ENCODE data around the gene CHST15. TPM values are rescaled to one million over a fixed set of nuclear protein-coding genes. Genes with fewer than 3 reads are reported as not detected.

CHST15 gene
- total RNA-seq, 2 donors from 2014 or later: 7.5 to 14.9 TPM

DNA sequence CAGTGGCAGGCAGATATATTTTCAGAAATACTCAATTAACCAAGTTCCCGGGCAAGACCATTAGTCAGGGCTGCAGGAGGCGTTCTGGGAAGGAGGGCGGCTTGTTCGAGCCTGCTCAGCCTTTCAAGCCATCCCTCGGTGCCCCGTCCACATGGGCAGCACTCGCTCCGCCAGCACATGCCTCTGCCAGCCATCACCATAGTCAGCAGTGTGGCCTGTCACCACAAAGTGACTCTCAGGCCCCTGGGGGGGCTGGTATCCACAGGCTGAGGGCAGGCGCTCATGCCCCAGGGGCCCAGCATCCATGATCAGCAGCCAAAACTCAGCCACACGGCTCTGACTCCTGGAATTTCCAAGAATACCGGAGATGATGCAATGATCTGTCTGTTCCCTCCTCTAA is 81.9 kb downstream of the CHST15 start:
- DNase-seq: no peak
- Histone ChIP-seq H3K9ac (ENCODE audit: extremely low read depth, low read length, poor library complexity, severe bottlenecking) (no peak overlapping the region), H3K9me3 (ENCODE audit: control insufficient read depth, low read length) (peaks cover 8% of the 10 kb centered on the region), H3K4me3 (ENCODE audit: low read length) (no peak overlapping the region), H3K4me1 (ENCODE audit: control insufficient read depth, insufficient read depth, low read length) (no peaks in the 10 kb centered on the region), H3K27me3 (ENCODE audit: control insufficient read depth, insufficient read depth, low read length, poor library complexity, severe bottlenecking) (no peaks in the 10 kb centered on the region), H3K27ac (ENCODE audit: low read depth, low read length) (no peak overlapping the region), H3K36me3 (ENCODE audit: control insufficient read depth, insufficient read depth, low read length) (peaks cover 18% of the 10 kb centered on the region)
- H3K4me3 Mint-ChIP-seq: no peak overlapping the region
- WGBS, 2 experiments (ENCODE audit: insufficient coverage in 1 of 2, insufficient read length in 1 of 2): 91 to 95% methylated on average over 8 to 11 of the region's 11 CpGs
- peaks cover 13% of the 10 kb centered on the region for H3K9me3 Mint-ChIP-seq
- TF ChIP-seq, protein P1, sequence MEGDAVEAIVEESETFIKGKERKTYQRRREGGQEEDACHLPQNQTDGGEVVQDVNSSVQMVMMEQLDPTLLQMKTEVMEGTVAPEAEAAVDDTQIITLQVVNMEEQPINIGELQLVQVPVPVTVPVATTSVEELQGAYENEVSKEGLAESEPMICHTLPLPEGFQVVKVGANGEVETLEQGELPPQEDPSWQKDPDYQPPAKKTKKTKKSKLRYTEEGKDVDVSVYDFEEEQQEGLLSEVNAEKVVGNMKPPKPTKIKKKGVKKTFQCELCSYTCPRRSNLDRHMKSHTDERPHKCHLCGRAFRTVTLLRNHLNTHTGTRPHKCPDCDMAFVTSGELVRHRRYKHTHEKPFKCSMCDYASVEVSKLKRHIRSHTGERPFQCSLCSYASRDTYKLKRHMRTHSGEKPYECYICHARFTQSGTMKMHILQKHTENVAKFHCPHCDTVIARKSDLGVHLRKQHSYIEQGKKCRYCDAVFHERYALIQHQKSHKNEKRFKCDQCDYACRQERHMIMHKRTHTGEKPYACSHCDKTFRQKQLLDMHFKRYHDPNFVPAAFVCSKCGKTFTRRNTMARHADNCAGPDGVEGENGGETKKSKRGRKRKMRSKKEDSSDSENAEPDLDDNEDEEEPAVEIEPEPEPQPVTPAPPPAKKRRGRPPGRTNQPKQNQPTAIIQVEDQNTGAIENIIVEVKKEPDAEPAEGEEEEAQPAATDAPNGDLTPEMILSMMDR (conservative IDR thresholded peaks at IDR 0.05): no peak
- H3K4me1 Mint-ChIP-seq: no peaks in the 10 kb centered on the region
- H3K36me3 Mint-ChIP-seq (ENCODE audit: low read depth): peaks cover 47% of the 10 kb centered on the region
- H3K27me3 Mint-ChIP-seq (ENCODE audit: insufficient read depth): no peaks in the 10 kb centered on the region
- no peak overlapping the region for H3K27ac Mint-ChIP-seq

DNA sequence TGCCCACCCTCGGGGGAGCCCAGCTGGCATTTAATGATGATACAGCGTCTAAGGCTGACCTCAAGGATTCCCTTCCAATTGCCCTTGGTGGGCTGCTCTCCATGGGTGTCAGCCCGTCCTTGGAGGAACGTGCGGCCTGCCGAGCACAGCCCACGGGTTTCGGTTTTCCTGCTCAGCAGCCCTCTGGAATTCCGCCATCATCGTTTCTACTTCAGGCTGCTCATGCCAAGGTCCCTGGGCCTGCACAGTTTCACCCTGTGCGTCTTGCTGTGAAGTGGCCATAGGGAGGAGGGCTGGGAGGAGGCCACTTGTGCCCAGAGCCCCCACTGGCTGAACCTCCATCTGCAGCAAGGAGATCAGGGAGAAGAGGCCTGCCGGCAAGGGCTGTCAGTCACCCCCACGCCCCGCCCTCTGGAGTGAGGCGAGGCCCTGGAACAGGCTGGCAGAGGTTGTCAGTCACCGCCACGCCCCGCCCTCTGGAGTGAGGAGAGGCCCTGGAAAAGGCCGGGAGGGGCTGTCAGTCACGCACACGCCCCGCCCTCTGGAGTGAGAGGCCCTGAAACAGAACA is 82.8 kb downstream of the CHST15 start:
- Histone ChIP-seq H3K36me3 (ENCODE audit: control insufficient read depth, insufficient read depth, low read length) (peaks cover 18% of the 10 kb centered on the region), H3K27ac (ENCODE audit: low read depth, low read length) (no peak overlapping the region), H3K9ac (ENCODE audit: extremely low read depth, low read length, poor library complexity, severe bottlenecking) (no peak overlapping the region), H3K9me3 (ENCODE audit: control insufficient read depth, low read length) (peaks cover 8% of the 10 kb centered on the region), H3K4me3 (ENCODE audit: low read length) (no peak overlapping the region), H3K4me1 (ENCODE audit: control insufficient read depth, insufficient read depth, low read length) (no peaks in the 10 kb centered on the region), H3K27me3 (ENCODE audit: control insufficient read depth, insufficient read depth, low read length, poor library complexity, severe bottlenecking) (no peaks in the 10 kb centered on the region)
- peaks cover 13% of the 10 kb centered on the region for H3K9me3 Mint-ChIP-seq
- H3K4me3 Mint-ChIP-seq: no peak overlapping the region
- H3K4me1 Mint-ChIP-seq: no peaks in the 10 kb centered on the region
- peak; percentile 97 for DNase-seq
- H3K27me3 Mint-ChIP-seq (ENCODE audit: insufficient read depth): no peaks in the 10 kb centered on the region
- 85 to 89% methylated on average over 16 to 22 of the region's 22 CpGs for WGBS, 2 experiments (ENCODE audit: insufficient coverage in 1 of 2, insufficient read length in 1 of 2)
- no peak overlapping the region for H3K27ac Mint-ChIP-seq
- peaks cover 46% of the 10 kb centered on the region for H3K36me3 Mint-ChIP-seq (ENCODE audit: low read depth)
- TF ChIP-seq, protein P1 (conservative IDR thresholded peaks at IDR 0.05): no peak

DNA sequence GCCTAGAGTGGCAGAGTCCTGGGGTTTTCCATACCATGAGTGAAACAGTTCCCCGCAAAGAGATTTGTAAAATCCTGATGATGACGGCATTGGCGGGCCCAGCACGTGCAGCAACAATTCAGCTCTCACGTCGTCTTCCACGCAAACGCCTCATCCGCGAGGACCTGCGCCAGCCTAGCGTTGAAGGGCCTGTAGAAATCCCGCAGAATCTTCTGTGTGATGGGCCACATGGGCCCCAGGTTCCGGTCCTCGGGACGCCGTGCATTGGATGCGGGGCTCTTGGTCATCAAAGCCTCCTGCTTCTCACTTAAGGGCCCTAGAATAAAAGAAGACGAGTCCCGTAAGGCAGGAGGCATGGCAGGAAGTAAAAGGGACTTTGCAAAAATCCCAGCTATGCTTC is 83.4 kb downstream of the CHST15 start:
- H3K9ac ChIP-seq (ENCODE audit: extremely low read depth, low read length, poor library complexity, severe bottlenecking): no peak overlapping the region
- peaks cover 44% of the 10 kb centered on the region for H3K36me3 Mint-ChIP-seq (ENCODE audit: low read depth)
- H3K4me3 Mint-ChIP-seq: no peak overlapping the region
- WGBS, 2 experiments (ENCODE audit: insufficient coverage in 1 of 2, insufficient read length in 1 of 2): 95 to 97% methylated on average over 20 of the region's 20 CpGs
- H3K27ac ChIP-seq (ENCODE audit: low read depth, low read length): no peak overlapping the region
- no peaks in the 10 kb centered on the region for H3K27me3 Mint-ChIP-seq (ENCODE audit: insufficient read depth)
- no peak for DNase-seq
- H3K36me3 ChIP-seq (ENCODE audit: control insufficient read depth, insufficient read depth, low read length): peaks cover 18% of the 10 kb centered on the region
- peaks cover 8% of the 10 kb centered on the region for H3K9me3 ChIP-seq (ENCODE audit: control insufficient read depth, low read length)
- TF ChIP-seq, protein P1 (conservative IDR thresholded peaks at IDR 0.05): no peak
- no peaks in the 10 kb centered on the region for H3K27me3 ChIP-seq (ENCODE audit: control insufficient read depth, insufficient read depth, low read length, poor library complexity, severe bottlenecking)
- H3K4me3 ChIP-seq (ENCODE audit: low read length): no peak overlapping the region
- no peaks in the 10 kb centered on the region for H3K4me1 Mint-ChIP-seq
- H3K27ac Mint-ChIP-seq: no peak overlapping the region
- no peaks in the 10 kb centered on the region for H3K4me1 ChIP-seq (ENCODE audit: control insufficient read depth, insufficient read depth, low read length)
- H3K9me3 Mint-ChIP-seq: peaks cover 13% of the 10 kb centered on the region
